AG08396 (cell line): Measurements from ENCODE around the gene TK1.

Experiments
- DNase-seq: peaks from one replicate; pipeline ENCODE4 v3.0.0; 2012; ENCODE audit warnings: low spot score, mixed read lengths

The TK1 gene

DNA sequence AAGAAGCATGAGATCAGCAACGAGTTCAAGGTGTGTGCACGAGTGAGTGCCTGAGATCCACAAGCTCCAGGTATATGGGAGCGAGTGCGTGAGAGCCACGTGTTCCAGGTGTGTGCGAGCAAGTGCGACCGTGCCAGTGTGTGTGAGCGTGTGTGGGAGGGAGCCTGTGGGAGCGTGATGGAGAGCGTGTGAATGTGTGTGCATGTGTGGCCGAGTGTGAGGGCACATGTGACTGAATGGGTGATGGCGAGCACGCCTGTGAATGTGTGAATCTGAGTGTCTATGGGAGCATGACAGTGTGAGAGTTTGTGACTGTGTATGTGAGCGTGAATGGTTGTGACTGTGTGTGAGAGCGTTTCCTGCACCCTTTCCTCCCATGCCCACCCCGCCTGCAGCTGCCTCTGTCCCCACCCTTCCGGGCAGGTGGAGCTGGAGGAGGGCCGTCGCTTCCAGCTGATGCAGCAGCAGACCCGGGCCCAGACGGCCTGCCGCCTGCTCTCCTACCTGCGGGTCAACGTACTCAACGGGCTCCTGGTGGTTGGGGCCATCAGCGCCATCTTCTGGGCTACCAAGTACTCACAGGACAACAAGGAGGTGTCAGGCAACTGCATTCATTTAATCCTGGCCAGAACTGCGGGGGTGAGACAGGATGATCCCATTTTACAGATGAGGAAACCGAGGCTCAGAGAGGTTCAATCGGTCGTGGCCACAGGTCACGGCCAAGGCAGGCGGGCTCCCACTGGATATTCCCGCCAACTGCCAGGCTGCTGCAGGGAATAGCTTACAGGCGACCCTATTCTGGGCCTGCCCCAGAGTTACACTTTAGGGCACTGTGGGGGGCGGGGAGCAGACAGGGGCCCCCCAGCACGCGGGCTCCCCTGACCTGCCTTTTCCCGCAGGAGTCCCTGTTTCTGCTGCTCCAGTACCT is 52.6 kb downstream of the TK1 start:
- no peak for DNase-seq

- no peak for DNase-seq
These were observed 53.5 kb downstream of the TK1 start for GRCh38 chr17:78133179-78133951.

- DNase-seq = no peak
These were observed 54.1 kb downstream of the TK1 start for GRCh38 chr17:78132767-78133178.

GRCh38 chr17:78132084-78132676 is 54.7 kb downstream of the TK1 start:
- DNase-seq = no peak

DNA sequence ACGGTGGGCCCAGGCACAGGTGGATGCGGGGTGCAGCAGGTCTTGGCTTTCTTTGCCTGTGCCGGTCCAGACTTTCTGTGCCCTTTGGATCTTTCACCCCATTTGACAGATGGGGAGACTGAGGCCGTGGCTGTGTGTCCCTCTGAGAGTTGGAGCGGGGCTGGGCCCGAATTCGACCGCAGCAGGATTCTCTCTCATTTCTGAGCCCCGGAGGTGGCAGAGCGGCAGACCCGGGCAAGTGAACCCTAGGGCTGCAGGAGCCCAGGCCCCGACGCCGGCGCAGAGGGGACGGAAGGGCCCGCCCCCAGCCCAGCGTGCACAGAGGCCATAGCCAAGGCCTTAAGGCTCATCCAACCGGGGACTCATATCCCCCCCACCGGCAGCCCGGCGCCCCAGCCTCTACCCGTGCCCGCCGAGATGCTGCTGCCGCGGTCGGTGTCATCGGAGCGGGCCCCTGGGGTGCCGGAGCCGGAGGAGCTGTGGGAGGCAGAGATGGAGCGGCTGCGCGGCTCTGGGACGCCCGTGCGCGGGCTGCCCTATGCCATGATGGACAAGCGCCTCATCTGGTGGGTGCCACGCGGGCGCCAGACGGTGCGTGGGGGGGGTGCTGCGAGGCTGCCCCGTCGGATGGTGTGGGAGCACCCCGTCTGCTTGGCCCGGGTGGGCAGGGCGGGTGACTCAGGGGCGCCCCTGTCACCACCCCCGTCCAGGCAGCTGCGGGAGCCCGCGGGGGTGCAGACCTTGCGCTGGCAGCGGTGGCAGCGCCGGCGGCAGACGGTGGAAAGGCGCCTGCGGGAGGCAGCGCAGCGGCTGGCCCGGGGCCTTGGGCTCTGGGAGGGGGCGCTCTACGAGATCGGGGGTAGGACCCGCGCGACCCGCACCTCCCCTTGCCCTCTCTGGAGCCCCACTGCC is 55.4 kb downstream of the TK1 start:
- no peak for DNase-seq

DNA sequence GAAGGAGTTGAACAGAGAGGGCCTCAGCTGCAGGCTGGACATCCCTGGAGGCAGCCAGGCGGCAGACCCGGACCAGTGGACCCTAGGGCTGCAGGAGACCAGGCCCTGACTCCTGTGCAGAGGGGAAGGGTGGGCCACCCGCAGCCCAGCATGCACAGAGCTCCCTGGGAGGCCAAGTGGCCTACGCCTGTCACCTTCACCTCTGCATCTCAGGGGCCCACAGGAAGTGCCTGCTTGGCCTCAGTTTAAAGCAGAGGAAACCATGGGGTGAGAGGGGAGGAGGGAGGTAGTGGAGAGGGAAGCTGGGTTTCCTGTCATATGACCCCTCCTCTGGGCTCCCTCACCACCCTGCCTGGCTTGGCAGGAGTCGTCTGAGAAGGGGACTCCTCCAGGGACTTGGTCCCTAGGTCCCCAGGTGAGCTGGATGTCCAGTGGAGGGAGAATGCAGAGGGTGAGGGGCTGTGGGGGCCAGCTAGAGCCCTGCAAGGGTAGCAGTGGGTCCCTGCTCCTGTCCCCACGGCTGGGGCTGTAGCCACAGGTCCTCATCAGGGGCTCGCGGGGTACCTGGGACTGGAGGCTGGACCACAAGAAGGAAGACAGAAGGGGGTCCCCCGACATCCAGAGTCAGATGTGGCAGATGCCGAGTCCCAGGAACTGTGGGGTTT is 56.3 kb downstream of the TK1 start, which contains the start of gene TMC8:
TSS of gene TMC8 (plus strand) at position 335 of the 665 bp plus-strand sequence. CDS start 818 bp downstream, outside the sequence.
- DNase-seq = no peak

GRCh38 chr17:78130090-78130436 is 56.8 kb downstream of the TK1 start:
- no peak for DNase-seq

DNA sequence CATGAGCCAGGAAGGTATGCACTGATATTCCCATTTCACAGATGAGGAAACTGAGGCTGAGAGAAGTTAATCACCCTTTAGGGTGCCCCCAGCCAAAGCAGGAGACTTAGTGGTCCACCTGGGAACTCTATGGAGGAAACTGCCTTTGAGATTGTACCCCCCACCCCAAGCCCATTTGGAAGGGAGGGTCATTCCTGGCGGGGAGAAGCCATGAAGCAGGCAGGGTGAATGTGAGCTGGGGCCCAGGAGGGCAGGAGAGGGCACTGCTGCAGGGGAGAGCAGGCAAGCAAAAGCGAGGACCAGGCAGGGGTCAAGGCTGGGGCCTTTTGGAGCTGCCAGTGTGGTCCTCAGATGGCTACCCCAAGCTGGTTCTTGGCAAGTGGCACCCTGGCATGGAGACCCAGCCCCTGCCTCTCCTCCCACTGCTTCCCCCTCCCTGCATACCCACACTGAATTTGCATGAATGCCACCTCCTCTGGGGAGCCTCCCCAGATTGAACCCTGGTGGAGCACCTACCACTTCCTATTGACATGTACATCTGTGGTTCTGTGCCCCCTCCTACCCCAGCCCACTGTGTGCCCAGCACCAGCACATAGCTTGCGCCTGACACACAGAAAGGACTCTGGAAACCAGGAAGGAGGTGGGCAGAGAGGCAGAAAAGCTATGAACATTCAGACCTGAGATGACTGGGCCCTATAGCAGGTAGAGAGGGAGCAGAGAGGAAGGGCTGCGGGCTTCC is 57.3 kb downstream of the TK1 start:
- no peak for DNase-seq

DNA sequence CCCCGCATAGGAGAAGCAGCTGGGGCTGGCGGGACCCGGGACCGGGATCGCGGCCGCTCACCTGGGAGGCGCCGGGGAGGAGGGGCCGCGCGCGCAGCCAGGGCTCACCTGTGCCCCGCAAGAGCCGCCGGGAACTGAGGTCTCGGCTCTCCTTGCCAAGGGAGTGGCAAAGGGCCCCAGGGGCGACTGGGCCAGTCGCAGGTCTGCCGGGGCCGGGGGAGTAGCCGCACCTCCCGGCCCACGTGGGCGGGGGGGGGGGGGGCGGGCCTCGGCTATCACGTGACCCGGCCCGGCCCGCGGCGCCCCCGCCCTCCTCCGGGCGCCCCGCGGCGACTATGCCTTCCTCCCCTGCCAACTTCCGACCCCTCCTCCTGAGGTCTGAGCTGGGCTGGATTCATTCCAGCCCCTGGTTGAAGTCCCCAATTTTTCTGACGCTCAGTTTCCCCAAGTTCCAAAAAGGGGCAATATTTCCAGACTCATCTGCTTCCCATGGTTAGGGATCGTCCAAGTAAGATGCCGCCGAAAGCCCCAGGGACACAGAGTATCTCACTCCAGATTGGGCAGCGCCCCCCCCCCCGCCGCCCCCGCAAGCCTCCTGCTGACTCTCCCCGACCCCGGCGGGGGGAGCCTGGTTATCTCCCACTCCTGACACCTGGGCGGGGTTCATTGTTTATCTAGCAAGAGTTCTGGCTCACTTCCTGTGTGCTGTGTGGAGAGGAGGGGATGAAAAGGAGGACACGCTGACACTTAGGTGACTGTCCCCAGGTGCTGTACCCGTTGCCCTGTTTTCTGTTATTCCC is 58.1 kb downstream of the TK1 start, which contains the start of gene TMC6:
TSS of gene TMC6 (minus strand) at position 205 of the 800 bp plus-strand sequence. CDS start 1,923 bp downstream, outside the sequence.
- DNase-seq = peak; percentile 67

DNA sequence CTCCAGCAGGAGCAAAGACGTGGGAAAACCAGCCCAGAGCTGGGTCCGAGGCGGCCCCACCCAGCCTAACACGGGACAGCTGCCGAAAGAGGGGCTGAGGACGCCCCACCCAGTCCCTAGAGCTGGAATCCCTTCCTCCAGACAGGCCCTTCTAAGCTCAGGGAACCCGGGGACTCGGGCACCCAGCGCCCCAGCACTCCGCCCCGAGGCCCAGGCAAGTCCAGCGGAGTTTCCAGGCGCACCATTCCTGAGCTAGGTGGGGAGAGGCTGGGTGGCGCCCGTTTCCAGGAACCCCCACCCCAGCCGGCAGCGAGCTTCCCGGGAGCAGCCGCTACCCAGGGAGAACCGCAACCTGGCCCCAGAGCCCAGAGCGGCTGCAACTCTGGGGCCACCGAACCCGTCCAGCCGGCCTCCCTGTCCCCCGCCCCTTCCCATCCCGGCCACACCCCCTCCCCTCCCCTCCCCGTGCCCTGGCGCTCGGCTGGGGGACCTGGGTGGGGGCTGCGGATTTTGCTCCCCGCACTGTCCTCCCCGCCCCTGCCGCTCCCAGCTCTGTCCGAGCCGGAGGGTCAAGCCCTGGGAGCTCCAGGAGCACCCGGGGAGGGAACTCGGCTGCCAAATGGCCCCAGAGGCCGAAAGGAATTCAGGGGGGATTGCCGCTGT is 58.8 kb downstream of the TK1 start:
- no peak for DNase-seq

DNA sequence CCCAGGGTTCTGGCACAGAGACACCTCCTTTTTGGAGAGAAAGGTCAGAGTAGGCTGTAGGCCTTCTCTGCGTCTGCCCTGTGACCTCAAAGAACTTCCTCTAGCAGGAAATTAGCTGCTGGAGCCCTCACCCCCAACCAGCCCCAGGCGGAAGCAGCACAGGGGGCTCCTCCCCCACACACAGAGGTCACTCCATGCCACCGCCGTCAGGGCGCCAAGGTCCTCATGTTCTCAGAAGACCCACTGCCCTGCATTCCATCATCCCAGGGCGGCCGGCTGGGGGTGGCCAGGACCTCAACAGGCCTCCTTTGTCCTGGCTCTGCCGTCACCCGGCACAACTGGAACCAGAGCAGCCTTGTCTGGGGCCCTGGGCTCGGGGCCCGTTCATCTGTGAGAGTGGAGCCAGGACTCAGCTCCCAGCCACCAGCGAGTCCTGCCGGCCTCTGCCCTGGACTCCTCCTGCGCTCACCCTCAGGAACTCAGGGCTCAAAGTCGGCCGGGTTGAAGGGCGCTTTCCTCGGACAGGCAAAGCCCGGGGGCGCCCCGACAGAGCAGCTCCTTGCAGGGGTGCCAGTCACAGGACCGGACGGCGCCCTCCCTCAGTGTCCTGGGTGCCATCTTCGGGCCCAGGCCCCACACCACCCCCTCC is 59.5 kb downstream of the TK1 start:
- no peak for DNase-seq

DNA sequence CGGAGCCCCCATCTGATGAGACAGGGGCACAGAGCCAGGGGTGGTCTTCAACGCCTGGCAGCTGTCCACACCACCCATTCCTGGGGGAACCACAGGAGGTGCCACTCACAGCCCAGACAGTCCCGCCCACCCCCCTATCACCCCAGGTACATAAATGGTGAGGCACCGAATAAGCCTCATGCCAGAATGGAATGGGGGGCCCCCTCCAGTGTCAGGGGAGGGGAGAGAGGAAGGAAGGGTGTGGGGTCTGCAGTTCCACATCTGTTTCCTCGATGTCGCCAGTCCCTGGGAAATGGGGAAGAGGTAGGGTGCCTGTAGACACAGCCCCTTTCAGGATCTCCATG is 60.0 kb downstream of the TK1 start:
- no peak for DNase-seq

GRCh38 chr17:78125976-78126894 is 60.6 kb downstream of the TK1 start:
- DNase-seq = no peak

DNA sequence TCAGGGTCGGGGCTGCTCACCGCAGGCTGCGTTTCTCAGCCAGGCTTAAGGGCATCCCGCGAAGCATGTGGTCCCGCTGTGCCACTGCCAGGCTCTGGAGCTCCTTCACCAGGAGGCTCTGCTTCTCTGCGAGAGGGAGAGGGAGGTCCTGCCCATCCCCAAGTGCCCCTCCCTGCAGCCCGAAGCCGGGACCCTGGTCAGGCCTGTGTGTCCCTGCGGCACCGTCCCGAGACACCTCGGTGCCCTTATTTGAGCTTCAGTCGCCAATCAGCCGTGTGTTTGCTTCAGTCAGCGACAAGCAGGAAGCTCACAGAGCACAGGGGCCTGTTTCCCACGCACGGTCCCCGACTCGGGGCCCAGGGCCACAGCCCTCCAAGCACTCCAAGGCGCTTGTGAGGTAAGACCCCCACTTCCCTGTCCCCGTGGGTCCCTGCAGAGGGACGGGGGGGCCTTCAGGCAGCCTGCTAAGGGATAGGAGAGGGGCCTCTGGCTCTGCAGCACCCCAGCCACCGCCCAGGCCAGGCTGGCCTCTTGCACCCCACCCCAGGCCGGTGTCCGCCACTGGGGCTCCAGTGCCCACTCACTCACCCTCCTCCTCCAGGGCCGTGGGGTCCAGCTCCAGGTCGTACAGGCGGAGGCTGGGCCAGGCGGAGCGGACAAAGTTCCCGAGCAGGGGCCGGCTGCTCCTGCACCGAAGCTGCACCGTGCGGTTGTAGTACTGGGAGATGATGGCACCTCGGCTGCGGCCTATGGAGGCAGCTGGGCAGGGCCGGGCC is 61.5 kb downstream of the TK1 start:
- no peak for DNase-seq

DNA sequence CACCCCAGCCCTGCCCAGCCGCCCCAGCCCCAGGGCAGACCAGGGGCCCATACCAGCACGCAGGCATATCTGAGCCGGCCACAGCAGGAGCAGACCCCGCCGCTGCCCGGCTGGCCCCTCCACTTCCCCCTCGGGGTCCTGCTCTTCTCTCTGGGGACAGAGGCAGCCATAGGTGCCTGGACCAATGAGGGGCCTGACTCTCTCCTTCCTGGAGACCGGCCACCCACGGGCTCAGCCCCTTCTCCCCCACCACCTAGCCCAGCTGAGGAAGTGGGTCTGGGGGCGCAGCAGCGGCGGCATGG is 62.1 kb downstream of the TK1 start:
- DNase-seq = no peak
